HG03280 (cell line): ENCODE data around the gene ABHD12.
"Not testable (repeated sequence)": the region's sequence is repeated elsewhere in the genome, so short reads cannot be mapped to it uniquely, and the experiment has no call there.

Source experiments
- ATAC-seq: cut with Tn5 transposase; IDR thresholded peaks from one replicate; pipeline ENCODE4 v1.9.1; 2021; ENCODE audit warnings: mild to moderate bottlenecking, moderate library complexity; ENCODE audit not compliant: unreplicated experiment

ABHD12 gene

DNA sequence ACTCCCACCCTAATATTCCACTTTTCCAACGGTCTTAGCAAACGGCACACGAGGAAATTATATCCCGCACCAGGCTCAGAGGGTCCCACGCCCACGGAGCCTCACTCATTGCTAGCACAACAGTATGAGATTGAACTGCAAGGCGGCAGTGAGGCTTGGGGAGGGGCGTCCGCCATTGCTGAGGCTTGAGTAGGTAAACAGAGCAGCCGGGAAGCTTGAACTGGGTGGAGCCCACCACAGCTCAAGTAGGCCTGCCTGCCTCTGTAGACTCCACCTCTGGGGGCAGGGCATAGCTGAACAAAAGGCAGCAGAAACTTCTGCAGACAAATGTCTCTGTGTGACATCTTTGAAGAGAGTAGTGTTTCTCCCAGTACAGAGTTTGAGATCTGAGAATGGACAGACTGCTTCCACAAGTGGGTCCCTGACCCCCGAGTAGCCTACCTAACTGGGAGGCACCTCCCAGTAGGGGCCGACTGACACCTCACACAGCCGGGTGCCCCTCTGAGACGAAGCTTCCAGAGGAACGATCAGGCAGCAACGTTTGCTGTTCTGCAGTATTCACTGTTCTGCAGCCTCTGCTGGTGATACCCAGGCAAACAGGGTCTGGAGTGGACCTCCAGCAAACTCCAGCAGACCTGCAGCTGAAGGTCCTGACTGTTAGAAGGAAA lies 129.7 kb downstream of the ABHD12 start:
- ATAC-seq: not testable (repeated sequence)

- no peak for ATAC-seq
These were observed 130.8 kb downstream of the ABHD12 start for GRCh38 chr20:25259788-25260254.

DNA sequence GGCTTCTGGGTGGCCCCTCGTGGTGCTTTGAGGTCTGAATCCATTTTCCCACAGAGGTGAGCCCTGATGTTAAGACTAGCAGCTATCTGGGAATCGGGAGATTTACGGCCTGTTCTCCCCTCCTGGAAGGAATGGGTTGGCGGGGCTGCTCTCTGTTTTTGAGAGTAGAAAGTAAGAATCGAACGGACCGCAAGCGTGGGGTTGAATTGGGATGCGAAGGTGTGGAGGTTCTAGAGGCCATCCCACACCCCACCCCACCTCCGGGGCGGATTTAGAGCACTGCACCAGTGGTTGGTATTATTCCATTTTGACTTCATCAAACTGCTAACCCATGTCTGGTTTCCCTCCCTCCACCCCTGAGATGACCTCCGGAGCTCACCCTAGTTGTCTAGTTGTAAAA lies 131.3 kb downstream of the ABHD12 start:
- ATAC-seq: no peak

- no peak for ATAC-seq
These were observed 131.8 kb downstream of the ABHD12 start for GRCh38 chr20:25258828-25259227.

DNA sequence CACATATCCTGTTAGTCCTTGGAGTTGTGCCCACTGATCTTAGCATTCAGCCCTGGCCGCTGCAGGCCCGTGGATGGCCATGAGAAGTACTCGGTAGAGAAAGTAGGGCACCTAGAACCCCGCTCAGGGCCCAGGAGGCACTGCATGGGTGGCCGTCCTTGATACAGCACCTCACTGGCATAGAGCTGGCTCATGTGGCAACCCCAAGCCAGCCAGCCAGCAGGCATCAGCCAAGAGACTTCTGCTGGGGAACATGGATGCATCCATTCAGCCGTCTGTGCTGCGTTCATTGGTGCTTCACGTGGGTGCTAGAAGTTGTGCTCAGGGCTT lies 132.2 kb downstream of the ABHD12 start:
- no peak for ATAC-seq

DNA sequence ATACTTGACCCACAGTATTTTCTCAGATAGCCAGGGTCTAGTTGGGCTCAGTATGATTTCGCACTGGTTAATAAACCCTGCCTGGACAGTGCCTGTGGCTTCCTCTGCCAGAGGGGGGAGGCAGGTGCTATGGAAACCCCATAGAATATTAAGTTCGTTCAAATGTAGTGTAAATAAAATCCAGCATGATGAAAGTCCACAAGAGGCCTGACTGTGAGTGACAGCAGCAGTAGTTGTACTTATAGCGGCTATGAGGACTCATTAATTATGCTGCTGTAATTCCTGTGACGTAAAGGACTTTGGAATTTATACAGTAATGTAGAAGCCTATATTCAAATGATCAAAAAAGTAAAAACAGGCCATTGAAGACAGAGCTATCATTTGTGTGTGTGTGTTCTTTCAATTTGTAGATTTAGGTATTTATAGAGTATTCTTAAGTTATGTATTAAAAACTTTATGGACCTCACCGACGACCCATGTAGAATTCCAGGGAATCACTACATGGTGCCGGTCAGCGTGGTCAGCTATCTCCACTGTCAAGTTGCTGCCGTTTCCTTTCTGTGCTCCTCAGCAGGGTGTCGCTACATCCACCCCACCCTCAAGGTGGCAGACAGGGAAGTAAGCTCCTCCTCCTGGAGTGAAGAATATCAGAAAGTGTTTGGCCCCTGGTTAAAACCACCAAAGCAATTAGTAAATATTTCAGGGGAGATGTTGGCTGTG lies 132.7 kb downstream of the ABHD12 start:
- no peak for ATAC-seq

- ATAC-seq: no peak
These were observed 133.5 kb downstream of the ABHD12 start for GRCh38 chr20:25257130-25257529.

DNA sequence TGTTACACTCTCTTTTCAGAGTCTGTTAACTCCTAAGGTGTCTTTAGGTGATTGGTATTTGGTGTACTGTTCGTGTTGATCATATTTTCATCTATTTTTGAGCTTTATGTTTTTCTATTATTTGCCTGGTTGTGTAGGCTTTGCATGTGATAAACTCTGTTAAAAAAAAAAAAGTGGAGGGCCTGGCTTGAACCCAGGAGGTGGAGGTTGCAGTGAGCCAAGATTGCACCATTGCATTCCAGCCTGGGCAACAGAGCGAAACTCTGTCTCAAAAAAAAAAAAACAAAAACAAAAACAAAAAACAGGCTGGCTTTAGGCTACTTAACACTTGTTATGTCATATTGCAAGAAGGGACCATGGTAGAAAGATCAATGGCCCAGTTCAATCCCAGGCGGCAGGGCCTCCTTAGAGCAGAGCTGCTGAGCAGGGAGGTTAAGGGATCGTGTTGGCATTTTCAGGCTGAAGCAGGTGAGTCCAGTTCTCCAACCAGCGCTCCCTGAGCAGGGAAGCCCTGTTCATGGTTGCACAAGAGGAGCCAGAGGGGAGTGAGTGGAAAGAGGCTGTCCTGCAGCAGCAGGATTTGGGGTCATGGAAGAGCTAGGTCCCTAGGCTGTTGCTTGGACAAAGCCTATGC lies 134.3 kb downstream of the ABHD12 start:
- ATAC-seq: no peak

- ATAC-seq: no peak
These were observed 135.5 kb downstream of the ABHD12 start for GRCh38 chr20:25254986-25255680.

DNA sequence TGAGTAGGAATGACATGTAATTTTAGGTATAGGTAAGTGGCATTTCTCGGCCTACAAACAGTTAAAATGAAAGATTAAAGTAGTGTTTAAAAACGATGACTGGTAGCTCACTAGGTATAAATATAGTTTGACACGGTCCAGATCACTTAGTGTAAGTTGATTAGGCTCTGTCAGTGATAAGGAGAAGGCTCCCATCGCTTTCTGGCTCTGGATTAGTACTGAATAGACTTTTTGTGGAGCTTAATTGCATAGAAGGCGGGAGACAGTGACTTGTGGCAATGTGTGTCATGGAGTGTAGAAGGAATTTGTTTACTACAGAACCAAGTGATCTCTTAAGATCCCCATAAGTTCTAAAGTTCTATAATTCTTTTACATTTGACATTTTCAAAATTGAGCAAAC lies 136.1 kb downstream of the ABHD12 start:
- ATAC-seq: no peak

DNA sequence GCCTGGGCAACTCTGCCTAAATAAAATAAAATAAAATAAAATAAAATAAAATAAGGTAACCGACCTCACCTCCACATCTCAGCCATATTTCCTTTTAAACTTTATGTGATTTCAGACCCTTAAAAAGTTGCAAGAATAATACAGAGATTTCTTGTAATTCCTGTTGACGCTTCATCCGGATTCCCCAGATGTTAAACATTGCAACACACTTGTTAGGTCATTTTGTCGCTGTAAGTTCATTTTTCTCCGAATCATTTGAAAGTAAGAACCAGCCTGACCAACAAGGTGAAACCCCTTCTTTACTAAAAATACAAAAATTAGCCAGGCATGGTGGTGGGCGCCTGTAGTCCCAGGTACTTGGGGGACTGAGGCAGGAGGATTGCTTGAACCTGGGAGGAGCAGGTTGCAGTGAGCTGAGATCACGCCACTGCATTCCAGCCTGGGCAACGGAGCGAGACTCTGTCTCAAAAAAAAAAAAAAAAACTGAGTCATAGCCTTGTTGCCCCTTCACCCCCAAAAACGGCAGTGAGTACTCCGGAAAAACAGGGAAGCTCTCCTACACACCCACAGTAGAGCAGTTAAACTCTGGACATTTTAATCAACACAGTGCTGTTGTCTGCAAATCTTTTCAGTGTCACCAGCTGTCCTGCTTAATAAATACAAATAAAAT lies 136.9 kb downstream of the ABHD12 start:
- no peak for ATAC-seq

DNA sequence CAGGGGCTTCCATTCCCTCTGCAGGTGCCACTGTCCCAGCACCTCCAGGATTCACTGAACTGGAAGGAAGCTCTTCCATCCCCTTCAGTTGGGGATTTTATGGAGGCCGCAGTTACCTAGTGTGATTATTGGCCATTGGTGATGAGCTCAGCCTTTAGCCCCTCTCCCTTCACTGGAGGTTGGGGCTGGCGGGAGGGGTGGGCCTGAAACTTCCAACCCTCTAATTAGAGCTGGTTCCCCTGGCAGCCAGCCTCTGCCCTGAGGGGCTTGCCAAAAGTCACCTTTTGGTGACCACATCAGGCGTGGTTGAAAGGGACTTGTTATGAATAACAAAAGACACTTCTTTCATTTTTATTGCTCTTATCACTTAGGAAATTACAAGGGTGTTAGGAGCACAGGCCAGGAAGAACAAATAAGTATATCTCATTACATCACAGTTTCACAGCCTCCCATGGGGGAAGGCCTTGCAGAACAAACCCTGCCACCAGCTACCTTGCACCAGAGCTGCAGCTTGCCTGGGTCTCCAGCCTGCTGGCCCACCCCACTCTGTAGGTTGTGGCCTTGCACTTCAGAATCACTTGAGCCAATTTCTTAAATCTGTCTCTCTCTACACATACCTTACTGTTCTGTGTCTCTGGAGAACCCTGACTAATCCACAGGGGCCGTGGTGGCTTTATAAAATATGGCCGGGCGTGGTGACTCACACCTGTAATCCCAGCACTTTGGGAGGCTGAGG lies 137.8 kb downstream of the ABHD12 start:
- ATAC-seq: no peak

DNA sequence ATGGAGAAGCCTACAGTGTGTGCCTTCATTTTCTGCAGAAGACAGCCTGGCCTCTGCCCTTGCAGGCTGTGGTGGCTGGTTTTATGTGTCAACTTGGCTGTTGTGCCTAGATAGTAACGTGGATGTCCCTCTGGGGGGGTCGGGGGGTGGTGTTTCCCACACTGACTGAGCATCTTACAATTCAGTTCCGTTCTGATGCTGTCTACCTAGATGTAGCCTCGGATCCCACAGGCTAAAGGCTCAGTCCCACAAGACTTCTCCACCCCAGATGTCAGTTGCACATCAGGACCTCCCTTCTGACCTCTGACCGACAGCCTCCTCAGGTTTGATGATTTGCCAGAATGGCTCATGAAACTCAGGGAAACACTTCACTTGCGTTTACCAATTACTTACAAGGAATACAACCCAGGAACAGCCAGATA lies 138.4 kb downstream of the ABHD12 start:
- ATAC-seq: no peak

DNA sequence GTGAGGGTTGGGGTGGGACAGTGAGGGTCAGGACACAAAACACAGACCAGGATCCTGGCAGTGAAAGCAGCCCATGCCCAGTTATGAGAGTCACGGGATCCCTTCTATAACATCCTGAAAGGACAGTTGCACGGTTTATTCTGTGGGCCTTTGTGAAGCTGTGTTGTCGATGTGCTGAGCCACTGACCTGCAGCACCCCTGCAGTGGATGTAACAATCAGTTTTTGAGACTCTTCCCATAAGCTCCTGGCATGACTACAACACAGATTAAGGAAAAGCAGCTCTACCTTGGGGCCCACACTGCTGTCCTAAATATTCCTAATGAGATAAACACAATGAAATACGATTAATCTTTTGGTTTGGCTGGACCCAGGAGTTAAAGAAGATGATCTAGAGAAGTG lies 139.1 kb downstream of the ABHD12 start:
- ATAC-seq: no peak

- no peak for ATAC-seq
These were observed 139.6 kb downstream of the ABHD12 start for GRCh38 chr20:25251019-25251418.

DNA sequence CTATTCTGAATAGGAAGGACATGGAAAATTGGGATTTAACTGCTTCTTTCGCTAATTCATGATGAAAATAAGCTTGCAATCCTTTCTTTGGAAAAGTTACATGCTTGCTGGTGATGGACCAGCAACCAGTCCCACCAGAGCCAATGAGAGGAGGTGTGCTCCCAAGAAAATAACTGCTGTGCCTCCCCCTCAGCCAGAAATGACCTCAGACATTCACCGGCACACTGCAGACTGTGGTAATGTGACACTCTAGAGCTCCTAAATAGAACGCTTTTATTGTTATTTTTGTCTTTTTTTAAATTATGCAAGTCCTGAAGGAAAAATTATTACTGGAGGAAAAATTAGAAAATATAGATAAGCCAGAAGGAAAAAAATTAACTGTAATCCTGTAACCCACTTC lies 140.1 kb downstream of the ABHD12 start:
- ATAC-seq: no peak
